ENCODE measurements around the gene TSPAN6.

TSPAN6 gene

DNA sequence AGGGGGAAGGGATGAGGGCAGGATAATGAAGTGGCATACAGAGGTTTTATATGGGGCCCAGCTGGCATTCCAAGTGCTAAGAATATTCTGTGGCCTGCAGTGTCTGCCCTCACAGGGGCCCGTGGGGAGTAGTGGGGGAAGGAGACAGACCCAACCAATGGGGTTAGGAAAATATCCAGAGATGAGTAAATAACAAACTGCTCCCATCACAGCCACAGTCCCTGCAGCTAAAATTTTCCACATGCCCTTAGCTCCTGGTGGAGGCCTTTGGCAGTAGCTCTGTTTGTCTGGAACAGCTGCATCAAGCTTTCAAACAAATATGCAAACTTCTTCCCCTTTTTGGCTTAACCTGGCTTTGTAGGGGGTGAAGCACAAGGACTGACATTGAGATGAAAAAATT, 10.5 kb upstream of the TSPAN6 start:
- DNase-seq (ENCODE audit: low spot score), result no peak

DNA sequence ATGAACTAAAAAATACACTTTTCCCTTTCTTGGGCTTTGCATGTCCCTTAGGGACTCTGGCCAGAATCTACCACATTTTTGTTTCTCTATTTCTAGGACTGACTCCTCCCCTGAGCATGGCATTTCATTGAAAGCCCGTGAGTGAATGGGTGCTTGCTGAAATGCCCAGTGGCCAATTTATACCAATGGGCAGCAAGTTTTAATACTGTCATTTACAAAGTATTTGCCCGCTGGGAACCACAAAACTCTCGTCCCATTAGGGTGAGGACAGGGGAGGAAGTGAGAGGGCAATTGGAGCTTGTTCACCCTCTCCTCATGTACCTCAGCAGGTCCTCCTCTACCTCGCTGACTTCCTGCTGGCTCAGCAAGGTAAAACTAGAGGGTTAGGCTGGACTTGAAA, 8.5 kb upstream of the TSPAN6 start:
- no peak for DNase-seq (ENCODE audit: low spot score)

DNA sequence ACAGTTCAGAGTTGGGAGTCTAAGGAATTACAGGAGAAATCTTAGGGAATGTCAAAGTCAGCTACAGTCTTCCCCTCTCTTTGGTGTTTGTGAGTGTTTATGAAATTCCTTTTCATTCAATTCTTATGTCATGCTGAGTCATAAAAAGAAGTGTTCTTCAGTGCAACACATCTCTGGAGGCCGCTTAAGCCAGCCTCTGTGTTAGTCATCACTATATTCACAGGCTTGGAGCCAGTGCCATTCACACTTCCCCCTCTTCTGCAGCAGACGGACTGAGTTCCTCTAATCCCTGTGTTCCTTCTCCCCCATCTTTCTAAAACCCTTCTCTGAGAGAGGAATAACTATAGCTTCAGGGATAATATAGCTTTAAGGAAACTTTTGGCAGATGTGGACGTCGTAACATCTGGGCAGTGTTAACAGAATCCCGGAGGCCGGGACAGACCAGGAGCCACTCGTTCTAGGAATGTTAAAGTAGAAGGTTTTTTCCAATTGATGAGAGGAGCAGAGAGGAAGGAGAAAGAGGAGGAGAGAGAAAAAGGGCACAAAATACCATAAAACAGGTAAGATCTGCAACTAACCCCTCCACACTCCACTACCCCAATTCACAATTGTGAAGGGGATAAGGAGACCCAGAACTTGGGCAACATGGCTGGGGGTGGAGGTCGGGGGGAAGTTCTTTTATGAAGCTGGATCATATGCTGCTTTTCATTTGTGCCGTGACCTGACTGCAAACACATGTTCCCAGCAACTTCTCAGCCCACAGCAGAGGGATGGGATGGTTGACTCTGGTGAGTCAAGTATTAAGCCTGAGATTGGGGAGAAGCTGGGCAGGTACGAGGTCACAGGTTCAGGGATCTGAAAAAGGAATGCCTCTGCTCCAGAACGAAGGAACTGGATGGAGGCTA, 7.6 kb upstream of the TSPAN6 start, which contains the start of gene SRPX2:
TSS of gene SRPX2 (plus strand) at position 244 of the 905 bp plus-strand sequence. CDS start 2,124 bp downstream, outside the sequence.
- peak; percentile 56 for DNase-seq (ENCODE audit: low spot score)

DNA sequence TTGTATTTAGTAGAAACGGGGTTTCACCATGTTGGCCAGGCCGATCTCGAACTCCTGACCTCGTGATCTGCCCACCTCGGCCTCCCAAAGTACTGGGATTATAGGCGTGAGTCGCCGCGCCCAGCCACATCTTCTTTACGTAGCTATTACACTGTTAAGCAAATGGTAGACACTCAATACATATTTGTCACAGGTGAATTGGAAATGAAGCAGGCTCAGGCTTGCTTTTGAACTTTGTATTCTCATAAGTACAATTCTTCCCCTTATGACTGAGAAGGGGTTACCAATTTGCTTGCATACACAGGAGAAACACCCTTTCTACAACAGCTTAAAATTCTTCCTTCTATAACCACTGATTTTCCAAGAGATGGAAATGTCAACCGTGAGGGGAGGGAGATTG, 6.6 kb upstream of the TSPAN6 start:
- no peak for DNase-seq (ENCODE audit: low spot score)

DNA sequence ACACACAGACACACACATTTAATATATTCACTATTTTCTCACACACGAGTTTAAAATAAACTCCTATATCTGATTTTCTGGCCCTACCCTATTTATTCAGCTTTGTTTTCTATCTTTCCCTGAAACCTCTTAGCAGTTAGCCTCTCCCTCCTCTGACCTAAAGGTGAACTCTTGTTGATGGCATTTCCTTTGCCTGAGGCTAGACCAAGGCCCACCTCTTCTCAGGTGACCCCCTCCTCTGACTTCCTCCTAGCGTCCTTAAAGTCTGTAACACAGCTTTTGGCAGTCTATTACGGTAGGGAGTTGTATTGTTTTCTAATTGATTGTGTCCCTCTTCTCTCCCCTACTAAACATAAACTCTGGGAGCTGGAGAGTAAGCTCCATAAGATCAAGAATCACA, 5.7 kb upstream of the TSPAN6 start:
- DNase-seq (ENCODE audit: low spot score), result no peak

DNA sequence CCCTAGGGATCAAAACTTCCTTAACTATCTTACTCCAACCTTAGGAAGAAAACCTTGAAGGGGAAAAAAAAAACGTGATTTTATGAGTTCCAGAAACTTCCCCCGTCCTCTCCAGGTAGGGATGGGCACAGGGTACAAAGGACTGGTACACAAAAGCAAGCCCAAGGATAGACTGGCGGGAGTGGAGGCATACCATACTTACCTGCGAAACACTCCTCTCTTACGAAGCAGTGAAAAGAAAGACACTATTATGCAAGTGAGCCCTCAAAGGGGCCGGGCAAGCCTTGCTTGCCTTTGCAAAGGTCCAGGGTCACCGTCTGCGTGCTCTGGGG, 651 bp downstream of the TSPAN6 start:
- no peak for DNase-seq (ENCODE audit: low spot score)

DNA sequence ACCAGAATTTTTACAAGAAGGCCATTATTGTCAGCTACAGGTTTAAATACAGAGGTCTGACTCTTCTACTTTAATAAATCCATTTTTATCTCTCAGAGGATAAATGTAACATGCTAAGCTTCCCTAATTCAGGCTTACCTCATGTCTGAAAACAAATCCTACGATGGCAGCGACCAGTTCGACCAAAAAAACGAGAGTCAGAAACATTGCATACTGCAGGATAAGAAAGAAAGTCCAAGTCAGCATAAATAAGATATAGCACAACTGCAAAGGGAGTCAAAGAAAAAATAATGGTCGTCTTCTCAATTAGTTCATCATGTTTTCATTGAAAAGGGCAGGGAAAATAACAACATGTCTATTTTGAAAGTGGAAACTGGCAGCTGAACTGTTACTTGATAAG, 1.6 kb downstream of the TSPAN6 start:
- DNase-seq (ENCODE audit: low spot score), result no peak

DNA sequence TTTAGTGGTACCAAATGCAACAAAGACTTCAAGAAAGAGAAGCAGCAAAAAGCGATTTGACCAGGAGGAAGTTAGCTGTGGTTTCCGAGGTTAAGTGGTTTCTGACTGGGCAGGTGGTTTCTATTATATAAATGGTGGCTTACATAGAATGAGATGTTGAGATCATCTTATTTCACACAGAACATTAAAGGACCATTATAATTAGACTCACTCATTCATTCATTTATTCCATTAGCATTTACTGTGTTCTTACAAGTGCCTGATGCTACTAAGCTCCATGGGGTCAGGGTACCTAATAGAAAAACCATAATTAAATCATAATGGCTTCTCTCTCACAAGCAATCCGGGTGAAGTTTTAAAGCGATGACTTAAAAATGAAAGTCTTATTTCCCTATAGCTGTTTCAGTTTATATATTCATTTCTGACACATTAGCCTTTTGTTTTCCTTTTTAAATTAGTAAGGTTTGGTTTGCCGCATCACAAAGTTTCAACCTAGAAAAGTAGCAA, 10.6 kb downstream of the TSPAN6 start:
- DNase-seq (ENCODE audit: low spot score), result no peak

DNA sequence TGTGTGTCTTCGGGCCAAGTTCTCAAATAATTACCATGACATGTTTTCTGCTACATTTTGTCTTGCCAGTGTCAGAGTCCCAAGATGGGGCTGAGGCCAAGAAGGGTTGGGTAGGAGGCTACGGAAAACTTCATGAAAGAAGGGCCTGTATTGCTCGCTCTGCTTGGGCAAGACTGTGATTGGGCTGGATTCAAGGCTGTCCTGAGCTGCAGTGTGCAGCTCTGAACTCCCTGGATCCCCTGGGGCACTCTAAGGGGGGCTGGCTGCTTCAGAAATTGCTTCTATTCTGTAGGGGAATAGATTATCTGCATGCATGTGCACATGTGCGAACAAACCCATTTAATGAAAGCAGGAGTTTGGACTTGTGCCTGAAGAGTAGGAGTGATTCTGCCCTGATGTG, 13.6 kb downstream of the TSPAN6 start:
- DNase-seq (ENCODE audit: low spot score), result no peak

DNA sequence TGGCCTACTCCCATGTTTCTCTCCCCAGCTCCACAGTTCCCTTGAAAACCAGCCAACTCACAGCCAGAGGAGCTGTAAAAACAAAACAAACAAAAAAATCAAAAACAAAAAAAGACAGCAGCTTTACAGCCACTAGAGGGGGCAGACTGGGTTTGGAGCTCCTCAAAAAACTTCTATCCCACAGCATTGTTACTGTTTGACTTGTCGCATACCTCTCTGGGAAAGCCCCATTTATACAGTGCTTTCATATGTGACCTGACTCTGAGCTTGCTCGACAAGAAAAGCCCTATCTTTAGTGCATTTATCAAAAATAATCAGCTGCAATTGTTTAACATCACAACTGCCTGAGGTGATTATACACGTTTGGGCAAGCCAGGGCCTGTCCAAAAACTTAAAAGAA, 21.6 kb downstream of the TSPAN6 start:
- no peak for DNase-seq (ENCODE audit: low spot score)

DNA sequence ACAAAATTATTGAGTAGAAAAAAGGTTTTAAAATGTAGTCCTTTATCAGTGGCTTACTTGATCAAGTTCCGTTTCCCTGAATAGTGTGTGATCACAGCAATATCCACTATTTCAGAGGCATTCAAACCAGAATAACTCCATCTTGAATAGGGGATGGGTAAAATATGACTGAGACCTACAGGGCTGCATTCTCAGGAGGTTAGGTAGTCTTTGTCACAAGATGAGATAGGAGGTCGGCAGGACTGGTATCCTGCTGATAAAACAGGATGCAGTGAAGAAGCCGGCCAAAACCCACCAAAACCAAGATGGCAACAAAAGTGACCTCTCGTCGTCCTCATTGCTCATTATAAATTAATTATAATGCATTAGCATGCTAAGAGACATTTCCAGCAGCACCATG, 24.7 kb downstream of the TSPAN6 start:
- no peak for DNase-seq (ENCODE audit: low spot score)

DNA sequence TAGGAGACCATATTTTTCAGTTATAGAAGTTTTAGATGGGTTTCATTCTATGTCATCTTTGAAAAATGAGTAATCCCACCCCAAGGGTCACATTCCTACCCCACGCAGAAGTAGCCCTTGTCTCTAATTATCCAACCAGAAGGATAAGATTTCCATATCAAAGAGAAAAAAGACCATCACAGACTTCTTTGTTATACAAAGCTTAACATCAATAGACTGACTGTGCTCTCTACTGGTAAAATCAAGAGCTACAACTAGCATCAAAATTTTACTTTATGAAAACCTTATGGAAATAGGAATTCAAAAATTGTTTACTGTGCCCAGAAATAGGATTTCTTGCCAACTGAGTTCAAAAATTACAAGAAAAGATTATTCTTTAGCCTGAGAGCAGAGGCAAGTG, 27.0 kb downstream of the TSPAN6 start:
- DNase-seq (ENCODE audit: low spot score), result no peak

DNA sequence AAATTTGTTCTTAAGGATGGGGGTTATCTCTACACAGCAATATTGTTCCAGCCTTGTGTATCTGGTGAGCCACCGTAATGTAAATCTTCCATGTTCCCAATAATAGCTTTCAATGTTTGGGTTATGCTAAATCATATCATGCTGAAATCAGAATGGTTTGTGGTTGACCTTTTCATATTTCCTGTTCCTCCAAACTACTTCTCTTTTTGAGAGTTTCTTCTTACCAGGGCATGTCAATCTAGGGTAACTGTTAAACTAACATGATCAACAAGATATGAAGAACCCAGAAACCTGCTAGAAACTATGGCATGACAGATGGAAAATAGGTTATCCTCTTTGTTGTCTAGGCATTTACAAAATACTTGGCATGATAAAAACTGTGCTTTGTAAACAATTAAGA, 29.9 kb downstream of the TSPAN6 start:
- DNase-seq (ENCODE audit: low spot score), result no peak

DNA sequence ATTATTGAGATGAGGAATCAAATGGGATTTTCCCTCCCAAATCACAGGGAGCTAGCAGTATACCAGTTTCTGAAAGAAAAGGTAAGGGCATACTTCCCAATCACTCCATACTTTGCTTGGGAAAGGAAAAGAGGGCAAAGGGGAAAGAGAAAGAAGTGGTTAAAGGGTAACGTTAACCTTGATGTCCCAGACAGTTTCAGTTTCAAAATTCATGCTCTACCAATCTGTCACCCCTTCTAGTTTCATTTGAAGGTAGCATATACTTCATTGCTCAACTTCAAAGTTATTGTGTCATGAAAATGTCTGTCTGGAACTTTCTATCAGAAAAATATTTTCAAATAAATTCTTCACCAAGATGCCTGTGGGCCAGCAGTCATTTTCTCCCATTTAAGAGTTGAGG, 35.8 kb downstream of the TSPAN6 start:
- no peak for DNase-seq (ENCODE audit: low spot score)

DNA sequence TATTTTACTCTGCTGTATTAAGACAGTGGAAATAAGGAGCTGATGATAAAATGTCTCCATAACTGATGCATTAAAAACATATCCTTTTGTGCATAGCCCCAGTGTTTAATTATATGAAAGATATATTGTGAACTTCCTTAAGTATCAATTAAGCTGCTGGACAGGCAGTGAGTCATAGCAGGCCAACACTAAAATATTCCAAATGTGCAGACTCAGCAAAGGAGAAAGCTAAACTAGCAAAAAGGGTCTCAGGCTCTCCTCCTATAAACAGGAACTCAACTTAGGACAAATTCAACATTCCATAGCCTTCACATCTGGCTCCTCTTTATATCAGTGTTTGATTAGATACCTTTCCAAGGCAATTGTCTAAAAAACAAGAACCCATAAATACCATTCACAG, 36.3 kb downstream of the TSPAN6 start:
- no peak for DNase-seq (ENCODE audit: low spot score)

DNA sequence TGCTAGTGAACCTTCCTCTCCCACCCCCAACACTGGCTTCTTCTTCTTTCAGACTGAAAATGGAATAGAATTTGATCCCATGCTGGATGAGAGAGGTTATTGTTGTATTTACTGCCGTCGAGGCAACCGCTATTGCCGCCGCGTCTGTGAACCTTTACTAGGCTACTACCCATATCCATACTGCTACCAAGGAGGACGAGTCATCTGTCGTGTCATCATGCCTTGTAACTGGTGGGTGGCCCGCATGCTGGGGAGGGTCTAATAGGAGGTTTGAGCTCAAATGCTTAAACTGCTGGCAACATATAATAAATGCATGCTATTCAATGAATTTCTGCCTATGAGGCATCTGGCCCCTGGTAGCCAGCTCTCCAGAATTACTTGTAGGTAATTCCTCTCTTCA, 37.1 kb downstream of the TSPAN6 start:
- DNase-seq (ENCODE audit: low spot score), result no peak

DNA sequence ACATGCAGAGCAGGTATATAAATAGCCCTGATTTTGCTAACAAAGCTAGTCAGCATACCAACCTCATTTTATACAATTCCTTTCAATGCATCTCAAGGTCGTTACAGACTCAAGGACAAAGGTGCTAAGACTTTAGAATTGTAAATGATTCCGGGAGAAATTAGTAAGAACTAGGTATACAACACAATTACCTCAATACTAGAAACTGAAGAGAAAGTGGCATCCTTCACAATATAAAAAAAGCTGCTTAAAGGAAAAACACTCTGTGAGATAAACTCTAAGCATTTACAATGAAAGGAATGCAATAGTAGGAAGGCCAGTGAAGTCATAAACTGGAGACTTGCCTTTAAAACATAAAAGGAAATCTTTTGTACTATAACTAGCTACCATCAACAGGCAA, 40.0 kb downstream of the TSPAN6 start:
- no peak for DNase-seq (ENCODE audit: low spot score)

DNA sequence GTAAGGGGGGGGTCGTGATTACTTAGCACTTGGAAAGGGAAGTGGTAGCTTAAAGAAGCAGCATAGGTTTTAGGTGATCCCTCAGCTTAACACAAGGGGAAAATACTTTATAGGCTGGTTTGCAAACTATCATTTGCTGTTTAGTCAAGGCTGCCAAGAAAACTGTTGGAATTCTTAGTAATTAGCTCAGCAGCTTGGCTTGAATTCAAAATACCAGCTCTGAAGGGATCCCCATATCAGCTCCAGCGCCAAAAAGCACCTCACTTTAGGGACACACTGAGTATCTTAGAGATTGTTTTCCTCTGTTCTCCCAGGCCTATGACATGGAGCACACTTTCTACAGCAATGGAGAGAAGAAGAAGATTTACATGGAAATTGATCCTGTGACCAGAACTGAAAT, 43.0 kb downstream of the TSPAN6 start:
- no peak for DNase-seq (ENCODE audit: low spot score)

DNA sequence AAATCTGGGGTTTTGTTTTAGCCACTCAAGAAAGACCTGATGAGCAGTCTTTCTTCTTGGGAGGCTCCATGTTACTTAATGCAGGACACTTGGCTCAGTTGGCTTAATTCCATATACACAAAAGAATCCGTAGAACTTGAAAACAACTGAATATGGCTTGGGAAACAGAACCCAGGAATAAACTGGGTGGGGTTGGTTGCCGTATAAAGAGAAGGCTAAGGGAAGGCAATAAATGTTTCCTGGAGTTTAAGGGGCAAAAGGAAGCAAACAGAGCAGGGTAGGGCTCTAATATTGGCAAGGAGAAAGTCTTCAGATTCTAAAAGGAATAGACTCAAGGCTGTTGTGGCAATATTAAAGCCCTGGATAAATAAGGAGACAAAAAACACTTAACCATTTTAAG, 43.5 kb downstream of the TSPAN6 start:
- no peak for DNase-seq (ENCODE audit: low spot score)

DNA sequence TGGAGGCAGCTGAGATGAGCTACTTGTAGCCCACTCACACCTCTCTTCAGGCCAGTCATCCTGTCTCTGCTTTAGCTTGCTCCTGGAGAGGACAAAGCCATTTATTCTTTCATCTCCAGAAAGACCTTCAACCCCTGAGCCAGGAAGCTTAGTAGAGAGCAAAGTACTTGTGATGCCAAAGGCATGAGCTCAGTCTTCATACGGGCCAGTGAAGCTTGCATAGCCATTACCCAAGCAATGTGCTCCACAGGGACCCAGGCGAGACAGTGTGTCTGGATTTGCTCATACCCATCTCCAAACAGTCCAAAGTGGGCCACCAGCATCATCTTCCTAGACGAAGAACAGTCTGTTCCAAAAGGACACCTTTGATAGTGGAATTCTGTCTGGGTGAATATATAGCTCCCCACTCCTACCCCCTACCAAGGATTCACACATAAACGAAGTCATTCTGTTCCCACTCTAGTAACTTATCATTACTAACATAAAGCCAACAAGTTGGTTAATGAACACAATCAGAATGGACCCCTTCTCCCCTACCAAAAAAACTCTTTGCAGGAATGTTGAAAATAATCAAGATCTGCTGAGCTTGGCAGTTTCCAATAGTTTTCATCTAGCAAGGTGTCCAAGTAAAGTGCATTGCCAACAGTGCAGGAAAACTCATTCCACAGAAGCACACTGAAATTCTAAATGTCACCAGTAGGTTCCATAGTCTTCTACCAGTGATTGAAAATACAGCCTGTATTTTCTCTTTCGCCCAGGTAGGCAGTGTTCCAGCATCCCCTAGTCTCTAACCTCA, 45.2 kb downstream of the TSPAN6 start:
- DNase-seq (ENCODE audit: low spot score), result no peak

DNA sequence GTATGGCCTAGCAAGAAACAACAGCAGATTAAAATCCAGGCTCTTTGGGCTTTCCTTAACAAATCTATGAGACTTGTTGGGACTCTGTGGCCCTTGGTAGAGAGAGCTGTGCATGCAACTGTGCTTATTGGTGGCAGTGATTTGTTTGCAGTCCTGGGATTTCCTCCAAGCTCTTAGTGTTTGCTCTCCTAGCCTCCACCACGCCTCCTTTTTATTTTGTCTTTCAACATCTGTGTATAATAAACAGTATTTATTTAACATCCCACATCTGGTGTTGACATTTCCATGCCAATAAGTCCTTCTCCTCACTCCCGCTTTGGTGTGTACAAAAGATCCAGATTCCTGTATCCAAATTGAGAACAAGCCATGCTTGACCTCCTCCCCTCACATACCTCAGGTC, 48.7 kb downstream of the TSPAN6 start:
- DNase-seq (ENCODE audit: low spot score), result no peak

DNA sequence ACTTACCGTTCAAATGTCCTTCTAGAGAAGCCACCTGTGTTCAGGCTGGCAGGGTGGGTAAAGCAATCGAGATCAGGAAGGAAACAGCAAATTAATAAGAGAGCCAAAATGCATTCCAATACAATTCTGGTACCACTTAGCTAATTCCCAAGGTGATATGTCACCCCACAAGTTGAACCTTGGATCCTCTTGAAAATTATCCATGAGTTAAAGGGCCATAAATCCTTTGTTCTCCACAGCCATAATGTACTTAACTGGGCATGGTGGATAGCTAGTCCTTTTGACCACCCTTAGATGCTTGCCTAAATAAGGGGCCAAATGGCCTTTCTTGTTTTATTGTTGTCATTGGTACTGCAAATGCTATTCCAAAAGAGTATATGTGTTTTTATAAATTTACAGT, 49.9 kb downstream of the TSPAN6 start:
- DNase-seq (ENCODE audit: low spot score), result no peak

DNA sequence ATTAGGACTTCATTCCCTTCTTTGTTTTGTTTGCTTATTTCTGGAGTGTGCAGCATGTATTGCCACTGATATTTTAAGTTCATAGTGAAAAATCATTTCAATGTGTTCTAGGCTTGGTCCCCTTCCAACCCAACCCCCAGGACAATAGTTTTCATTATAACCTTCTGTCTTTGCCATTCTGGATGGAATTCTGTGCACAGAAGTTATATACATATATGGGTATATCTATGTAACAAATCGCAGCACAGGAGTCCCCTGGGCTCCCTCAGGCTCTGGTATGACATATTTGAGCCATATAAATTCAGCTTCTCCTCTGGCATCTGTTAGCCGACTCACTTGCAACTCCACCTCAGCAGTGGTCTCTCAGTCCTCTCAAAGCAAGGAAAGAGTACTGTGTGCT, 52.0 kb downstream of the TSPAN6 start, which contains the start of gene TNMD:
TSS of gene TNMD (plus strand) at position 326 of the 400 bp plus-strand sequence. CDS start 83 bp downstream, outside the sequence.
- DNase-seq (ENCODE audit: low spot score), result no peak
